IPS-NIHi11 (cell line): Measurements from ENCODE around the gene ARHGAP20.
A peak's percentile ranks its signal among the peaks of the same experiment; 100 is the strongest.
"Not testable (repeated sequence)": the region's sequence is repeated elsewhere in the genome, so short reads cannot be mapped to it uniquely, and the experiment has no call there.

ENCODE experiments used
- DNase-seq: peaks from one replicate; pipeline ENCODE4 v3.0.0; 2012; ENCODE audit warnings: mixed read lengths, low spot score

ARHGAP20 gene

GRCh38 chr11:110720431-110721275 is 8.4 kb upstream of the ARHGAP20 start:
- no peak for DNase-seq

GRCh38 chr11:110716361-110716760 is 4.1 kb upstream of the ARHGAP20 start:
- DNase-seq = no peak

- no peak for DNase-seq
These were observed 3.3 kb upstream of the ARHGAP20 start for GRCh38 chr11:110715541-110715940.

GRCh38 chr11:110713449-110713776 is 1.2 kb upstream of the ARHGAP20 start:
- no peak for DNase-seq

GRCh38 chr11:110712659-110713448 is 617 bp upstream of the ARHGAP20 start:
- peak; percentile 13 for DNase-seq

- DNase-seq = no peak
These were observed 825 bp downstream of the ARHGAP20 start for GRCh38 chr11:110711448-110711775.

GRCh38 chr11:110710628-110711381 is 1.4 kb downstream of the ARHGAP20 start:
- DNase-seq = peak; percentile 35

- no peak for DNase-seq
These were observed 7.9 kb downstream of the ARHGAP20 start for GRCh38 chr11:110704210-110704864.

- no peak for DNase-seq
These were observed 20.3 kb downstream of the ARHGAP20 start for GRCh38 chr11:110691926-110692325.

- DNase-seq = no peak
These were observed 22.9 kb downstream of the ARHGAP20 start for GRCh38 chr11:110689306-110689705.

- DNase-seq = no peak
These were observed 32.8 kb downstream of the ARHGAP20 start for GRCh38 chr11:110679323-110679975.

- DNase-seq = no peak
These were observed 36.7 kb downstream of the ARHGAP20 start for GRCh38 chr11:110675548-110675947.

GRCh38 chr11:110665689-110666465 is 46.4 kb downstream of the ARHGAP20 start:
- DNase-seq = no peak

GRCh38 chr11:110655967-110656366 is 56.3 kb downstream of the ARHGAP20 start:
- DNase-seq = no peak

GRCh38 chr11:110654456-110654855 is 57.8 kb downstream of the ARHGAP20 start:
- DNase-seq = no peak

GRCh38 chr11:110645253-110645652 is 67.0 kb downstream of the ARHGAP20 start:
- DNase-seq = no peak

GRCh38 chr11:110634370-110634769 is 77.9 kb downstream of the ARHGAP20 start:
- DNase-seq = no peak

GRCh38 chr11:110631551-110631950 is 80.7 kb downstream of the ARHGAP20 start:
- no peak for DNase-seq

GRCh38 chr11:110629594-110629993 is 82.6 kb downstream of the ARHGAP20 start:
- no peak for DNase-seq

- DNase-seq = no peak
These were observed 90.4 kb downstream of the ARHGAP20 start for GRCh38 chr11:110621826-110622225.

- not testable (repeated sequence) for DNase-seq
These were observed 92.9 kb downstream of the ARHGAP20 start for GRCh38 chr11:110619366-110619765.
